Measurements from ENCODE around the gene DDIT3. TPM values are rescaled to one million over a fixed set of nuclear protein-coding genes. Genes with fewer than 3 reads are reported as not detected.
A peak's percentile ranks its signal among the peaks of the same experiment; 100 is the strongest.
"Not testable (repeated sequence)": the region's sequence is repeated elsewhere in the genome, so short reads cannot be mapped to it uniquely, and the experiment has no call there.

DDIT3 gene
- total and polyA plus RNA-seq, 5 donors from 2014 or later = 17.8 to 159 (median 22.2) TPM

DNA sequence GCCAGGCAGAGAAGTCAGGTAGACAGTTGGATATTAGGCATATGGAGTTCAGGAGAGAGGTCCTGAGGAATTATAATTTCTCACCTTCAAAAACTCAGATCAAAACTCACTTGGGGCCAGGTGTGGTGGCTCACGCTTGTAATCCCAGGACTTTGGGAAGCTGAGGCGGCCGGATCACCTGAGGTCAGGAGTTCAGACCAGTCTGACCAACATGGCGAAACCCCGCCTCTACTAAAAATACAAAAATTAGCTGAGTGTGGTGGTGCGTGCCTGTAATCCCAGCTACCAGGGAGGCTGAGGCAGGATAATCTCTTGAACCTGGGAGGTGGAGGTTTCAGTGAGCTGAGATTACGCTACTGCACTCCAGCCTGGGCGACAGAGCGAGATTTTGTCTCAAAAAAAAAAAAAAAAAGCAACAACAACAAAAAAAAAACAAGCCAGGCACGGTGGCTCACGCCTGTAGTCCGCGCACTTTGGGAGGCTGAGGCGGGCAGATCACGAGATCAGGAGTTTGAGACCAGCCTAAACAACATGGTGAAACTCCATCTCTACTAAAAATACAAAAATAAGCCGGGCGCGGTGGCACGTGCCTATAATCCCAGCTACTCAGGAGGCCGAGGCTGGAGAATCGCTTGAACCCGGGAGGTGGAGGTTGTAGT, 17.9 kb downstream of the DDIT3 start:
- H3K27me3 ChIP-seq (ENCODE audit: control insufficient read depth, insufficient read depth, low read length); H3K4me3 ChIP-seq (ENCODE audit: low read depth, low read length); ATAC-seq (ENCODE audit: low read depth in 2 of 2); H3K4me1 ChIP-seq (ENCODE audit: control insufficient read depth, insufficient read depth, low read length, poor library complexity, severe bottlenecking); H3K27me3 Mint-ChIP-seq; H3K9me3 ChIP-seq (ENCODE audit: control insufficient read depth in 2 of 2, low read length in 2 of 2); DNase-seq; H3K4me1 Mint-ChIP-seq; H3K27ac ChIP-seq (ENCODE audit: insufficient read depth, low read length, poor library complexity, severe bottlenecking); H3K9me3 Mint-ChIP-seq; H3K4me3 Mint-ChIP-seq: not testable (repeated sequence)
- Mint-ChIP-seq H3K27ac (peak overlapping the region in 2 of 3 donors; percentile 43 to 51), H3K36me3 (peaks cover 47% of the 10 kb centered on the region)
- H3K36me3 ChIP-seq (ENCODE audit: control insufficient read depth, insufficient read depth, low read length) = peaks cover 72% of the 10 kb centered on the region

DNA sequence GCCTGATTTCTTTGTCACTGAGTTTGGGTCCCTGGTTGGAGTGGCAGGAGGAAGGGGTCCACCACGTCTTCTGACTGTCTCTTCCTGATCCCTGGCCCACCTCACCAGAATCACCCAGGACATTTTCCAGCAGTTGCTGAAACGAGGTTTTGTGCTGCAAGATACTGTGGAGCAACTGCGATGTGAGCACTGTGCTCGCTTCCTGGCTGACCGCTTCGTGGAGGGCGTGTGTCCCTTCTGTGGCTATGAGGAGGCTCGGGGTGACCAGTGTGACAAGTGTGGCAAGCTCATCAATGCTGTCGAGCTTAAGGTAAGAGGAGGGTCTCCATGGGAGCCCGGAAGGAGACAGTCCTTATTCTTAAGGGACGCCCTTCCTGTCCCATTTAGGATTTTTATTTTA, 20.1 kb downstream of the DDIT3 start:
- peaks cover 59% of the 10 kb centered on the region for H3K36me3 ChIP-seq (ENCODE audit: control insufficient read depth, insufficient read depth, low read length)
- no peak overlapping the region for H3K4me3 ChIP-seq (ENCODE audit: low read depth, low read length)
- DNase-seq (no peak), ATAC-seq (ENCODE audit: low read depth in 2 of 2) (no peak)
- peaks cover 56% of the 10 kb centered on the region for H3K36me3 Mint-ChIP-seq
- no peaks in the 10 kb centered on the region for H3K27me3 ChIP-seq (ENCODE audit: control insufficient read depth, insufficient read depth, low read length)
- no peak overlapping the region for H3K27ac ChIP-seq (ENCODE audit: insufficient read depth, low read length, poor library complexity, severe bottlenecking)
- peaks cover 0 to 14% (median 9%) of the 10 kb centered on the region in 4 donors for H3K4me1 Mint-ChIP-seq
- H3K4me1 ChIP-seq (ENCODE audit: control insufficient read depth, insufficient read depth, low read length, poor library complexity, severe bottlenecking) = no peaks in the 10 kb centered on the region
- no peak overlapping the region for H3K4me3 Mint-ChIP-seq
- H3K27me3 Mint-ChIP-seq = no peaks in the 10 kb centered on the region
- peak overlapping the region in 1 of 3 donors; percentile 27 for H3K27ac Mint-ChIP-seq
- no peaks in the 10 kb centered on the region for H3K9me3 ChIP-seq (ENCODE audit: control insufficient read depth in 2 of 2, low read length in 2 of 2)
- no peaks in the 10 kb centered on the region for H3K9me3 Mint-ChIP-seq

DNA sequence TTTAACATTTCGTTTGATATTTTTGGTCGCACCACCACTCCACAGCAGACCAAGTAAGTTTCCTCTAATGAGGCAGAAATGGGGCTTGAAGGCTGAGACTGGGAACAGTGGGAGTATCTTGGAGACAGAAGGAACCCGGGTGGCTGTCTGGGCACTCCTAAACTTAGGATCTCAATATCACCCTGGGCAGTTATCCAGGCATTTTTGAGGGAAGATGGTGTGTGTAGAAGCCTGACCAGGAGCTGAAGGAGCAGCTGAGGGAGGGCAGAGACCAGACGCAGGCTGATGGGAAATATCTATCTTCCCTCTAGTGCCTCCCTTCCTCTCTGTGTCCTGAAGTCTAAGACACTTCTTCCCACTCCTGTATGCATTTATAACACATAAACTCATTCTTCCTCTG, 21.7 kb downstream of the DDIT3 start:
- Mint-ChIP-seq H3K27ac (peak overlapping the region in 1 of 3 donors; percentile 20), H3K36me3 (peaks cover 47% of the 10 kb centered on the region), H3K27me3 (no peaks in the 10 kb centered on the region), H3K4me1 (peaks cover 0 to 14% (median 9%) of the 10 kb centered on the region in 4 donors), H3K9me3 (no peaks in the 10 kb centered on the region), H3K4me3 (peak overlapping the region in 1 of 4 donors; percentile 21)
- Histone ChIP-seq H3K36me3 (ENCODE audit: control insufficient read depth, insufficient read depth, low read length) (peaks cover 48% of the 10 kb centered on the region), H3K27me3 (ENCODE audit: control insufficient read depth, insufficient read depth, low read length) (no peaks in the 10 kb centered on the region), H3K4me3 (ENCODE audit: low read depth, low read length) (no peak overlapping the region), H3K27ac (ENCODE audit: insufficient read depth, low read length, poor library complexity, severe bottlenecking) (no peak overlapping the region), H3K9me3 (ENCODE audit: control insufficient read depth in 2 of 2, low read length in 2 of 2) (no peaks in the 10 kb centered on the region), H3K4me1 (ENCODE audit: control insufficient read depth, insufficient read depth, low read length, poor library complexity, severe bottlenecking) (no peaks in the 10 kb centered on the region)
- ATAC-seq (ENCODE audit: low read depth in 2 of 2) = no peak
- no peak for DNase-seq

DNA sequence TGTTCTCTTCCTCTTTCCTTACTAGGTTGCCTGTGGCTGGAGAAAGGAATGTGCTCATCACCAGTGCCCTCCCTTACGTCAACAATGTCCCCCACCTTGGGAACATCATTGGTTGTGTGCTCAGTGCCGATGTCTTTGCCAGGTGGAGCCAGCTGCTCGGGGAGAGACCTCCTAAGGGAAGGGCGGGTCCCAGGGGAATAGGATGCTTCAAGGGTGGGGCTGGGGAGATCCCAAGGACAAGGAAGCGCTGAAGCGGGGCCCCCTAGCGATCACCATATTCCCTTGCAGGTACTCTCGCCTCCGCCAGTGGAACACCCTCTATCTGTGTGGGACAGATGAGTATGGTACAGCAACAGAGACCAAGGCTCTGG, 22.2 kb downstream of the DDIT3 start:
- H3K27me3 Mint-ChIP-seq = no peaks in the 10 kb centered on the region
- DNase-seq (no peak), ATAC-seq (ENCODE audit: low read depth in 2 of 2) (no peak)
- peaks cover 0 to 14% (median 9%) of the 10 kb centered on the region in 4 donors for H3K4me1 Mint-ChIP-seq
- H3K4me1 ChIP-seq (ENCODE audit: control insufficient read depth, insufficient read depth, low read length, poor library complexity, severe bottlenecking) = no peaks in the 10 kb centered on the region
- no peak overlapping the region for H3K4me3 ChIP-seq (ENCODE audit: low read depth, low read length)
- H3K4me3 Mint-ChIP-seq = no peak overlapping the region
- H3K9me3 Mint-ChIP-seq = no peaks in the 10 kb centered on the region
- no peaks in the 10 kb centered on the region for H3K27me3 ChIP-seq (ENCODE audit: control insufficient read depth, insufficient read depth, low read length)
- H3K9me3 ChIP-seq (ENCODE audit: control insufficient read depth in 2 of 2, low read length in 2 of 2) = no peaks in the 10 kb centered on the region
- H3K36me3 Mint-ChIP-seq = peaks cover 46% of the 10 kb centered on the region
- H3K36me3 ChIP-seq (ENCODE audit: control insufficient read depth, insufficient read depth, low read length) = peaks cover 46% of the 10 kb centered on the region
- peak overlapping the region in 2 of 3 donors; percentile 42 for H3K27ac Mint-ChIP-seq
- H3K27ac ChIP-seq (ENCODE audit: insufficient read depth, low read length, poor library complexity, severe bottlenecking) = no peak overlapping the region

DNA sequence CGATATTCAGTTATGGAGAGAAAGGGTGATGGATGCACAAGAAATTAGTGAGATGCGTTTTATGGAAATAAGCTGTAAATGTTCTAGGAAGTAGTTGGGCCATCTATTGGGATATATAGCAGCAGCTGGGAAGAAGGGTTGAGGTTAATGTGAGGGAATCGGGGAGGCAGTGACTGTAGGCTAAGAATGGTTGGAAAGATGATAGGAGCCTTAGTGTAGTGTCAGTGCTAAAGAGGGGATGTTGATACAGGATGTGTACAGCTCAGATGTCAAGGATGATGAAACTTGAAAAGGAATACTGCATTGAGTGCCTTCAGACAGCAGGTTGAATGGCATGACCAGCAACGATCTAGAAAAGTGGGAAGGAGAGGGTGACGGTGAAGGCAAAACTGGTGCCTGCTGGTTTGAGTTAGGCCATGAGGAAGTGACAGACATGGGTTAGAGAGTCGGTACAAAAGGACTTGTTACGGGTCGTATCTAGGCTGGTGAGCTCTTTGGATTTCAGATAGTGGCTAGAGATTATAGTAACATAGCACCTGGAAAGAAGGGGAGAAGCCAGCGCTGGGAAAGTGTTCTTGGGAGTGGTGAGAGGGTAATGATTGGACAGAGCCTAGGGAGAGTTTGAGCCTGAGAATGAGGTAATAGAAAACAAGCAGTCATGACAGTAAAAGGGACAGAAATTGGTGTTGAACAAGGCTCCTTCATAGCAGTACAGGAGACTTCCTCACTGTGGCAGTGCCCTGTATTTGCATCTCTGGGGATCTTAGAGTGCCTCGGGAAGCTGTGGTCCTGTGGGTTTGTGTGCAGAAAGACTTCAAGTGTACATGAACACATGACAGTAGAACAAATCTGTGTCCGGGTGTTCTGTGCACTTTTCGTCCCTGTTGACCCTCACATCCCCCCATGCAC, 22.8 kb downstream of the DDIT3 start:
- Mint-ChIP-seq H3K9me3 (no peaks in the 10 kb centered on the region), H3K27me3 (no peaks in the 10 kb centered on the region), H3K36me3 (peaks cover 48% of the 10 kb centered on the region), H3K4me1 (peaks cover 0 to 19% (median 9%) of the 10 kb centered on the region in 4 donors), H3K27ac (peak overlapping the region in 2 of 3 donors; percentile 42 to 52), H3K4me3 (peak overlapping the region in 1 of 4 donors; percentile 24)
- no peaks in the 10 kb centered on the region for H3K27me3 ChIP-seq (ENCODE audit: control insufficient read depth, insufficient read depth, low read length)
- no peak overlapping the region for H3K4me3 ChIP-seq (ENCODE audit: low read depth, low read length)
- DNase-seq (no peak), ATAC-seq (ENCODE audit: low read depth in 2 of 2) (no peak)
- H3K4me1 ChIP-seq (ENCODE audit: control insufficient read depth, insufficient read depth, low read length, poor library complexity, severe bottlenecking) = no peaks in the 10 kb centered on the region
- H3K36me3 ChIP-seq (ENCODE audit: control insufficient read depth, insufficient read depth, low read length) = peaks cover 46% of the 10 kb centered on the region
- no peak overlapping the region for H3K27ac ChIP-seq (ENCODE audit: insufficient read depth, low read length, poor library complexity, severe bottlenecking)
- H3K9me3 ChIP-seq (ENCODE audit: control insufficient read depth in 2 of 2, low read length in 2 of 2) = no peaks in the 10 kb centered on the region

DNA sequence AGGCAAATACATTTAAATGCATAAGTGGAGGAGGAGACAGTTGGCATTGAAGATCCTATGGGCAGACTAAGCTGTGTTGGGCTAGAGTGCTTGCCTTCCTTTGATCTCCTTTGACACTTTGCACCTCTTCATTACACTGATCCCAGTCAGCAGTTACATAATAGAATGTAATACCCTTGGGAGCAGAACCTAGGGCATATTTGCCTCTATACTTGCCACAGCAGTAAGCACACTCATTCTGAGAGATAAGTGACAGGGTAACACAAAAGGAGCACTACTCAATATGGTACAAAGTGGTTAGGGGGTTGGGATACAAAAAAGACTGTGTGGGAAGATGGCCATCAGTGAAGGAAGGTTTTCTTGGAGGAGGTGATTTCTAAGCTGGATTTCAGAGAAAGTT, 23.5 kb downstream of the DDIT3 start:
- H3K9me3 Mint-ChIP-seq = no peaks in the 10 kb centered on the region
- no peak for ATAC-seq (ENCODE audit: low read depth in 2 of 2)
- H3K9me3 ChIP-seq (ENCODE audit: control insufficient read depth in 2 of 2, low read length in 2 of 2) = no peaks in the 10 kb centered on the region
- H3K4me3 Mint-ChIP-seq = no peak overlapping the region
- DNase-seq = no peak
- no peaks in the 10 kb centered on the region for H3K27me3 ChIP-seq (ENCODE audit: control insufficient read depth, insufficient read depth, low read length)
- H3K36me3 ChIP-seq (ENCODE audit: control insufficient read depth, insufficient read depth, low read length) = peaks cover 42% of the 10 kb centered on the region
- no peaks in the 10 kb centered on the region for H3K27me3 Mint-ChIP-seq
- peaks cover 0 to 19% (median 8%) of the 10 kb centered on the region in 4 donors for H3K4me1 Mint-ChIP-seq
- peak overlapping the region in 1 of 3 donors; percentile 22 for H3K27ac Mint-ChIP-seq
- no peak overlapping the region for H3K4me3 ChIP-seq (ENCODE audit: low read depth, low read length)
- H3K4me1 ChIP-seq (ENCODE audit: control insufficient read depth, insufficient read depth, low read length, poor library complexity, severe bottlenecking) = no peaks in the 10 kb centered on the region
- H3K27ac ChIP-seq (ENCODE audit: insufficient read depth, low read length, poor library complexity, severe bottlenecking) = no peak overlapping the region
- H3K36me3 Mint-ChIP-seq = peaks cover 43% of the 10 kb centered on the region

DNA sequence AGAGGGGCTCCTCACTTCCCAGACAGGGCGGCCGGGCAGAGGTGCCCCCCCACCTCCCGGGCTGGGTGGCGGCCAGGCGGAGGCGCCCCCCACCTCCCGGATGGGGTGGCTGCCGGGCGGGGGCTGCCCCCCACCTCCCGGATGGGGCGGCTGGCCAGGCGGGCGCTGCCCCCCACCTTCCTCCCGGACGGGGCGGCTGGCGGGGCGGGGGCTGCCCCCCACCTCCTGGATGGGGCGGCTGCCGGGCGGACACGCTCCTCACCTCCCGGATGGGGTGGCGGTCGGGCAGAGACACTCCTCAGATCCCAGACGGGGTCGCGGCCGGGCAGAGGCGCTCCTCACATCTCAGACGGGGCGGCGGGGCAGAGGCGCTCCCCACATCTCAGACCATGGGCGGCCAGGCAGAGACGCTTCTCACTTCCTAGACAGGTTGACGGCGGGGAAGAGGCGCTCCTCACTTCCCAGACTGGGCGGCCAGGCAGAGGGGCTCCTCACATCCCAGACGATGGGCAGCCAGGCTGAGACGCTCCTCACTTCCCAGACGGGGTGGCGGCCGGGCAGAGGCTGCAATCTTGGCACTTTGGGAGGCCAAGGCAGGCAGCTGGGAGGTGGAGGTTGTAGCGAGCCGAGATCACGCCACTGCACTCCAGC, 25.1 kb downstream of the DDIT3 start:
- H3K36me3 ChIP-seq (ENCODE audit: control insufficient read depth, insufficient read depth, low read length) = peaks cover 43% of the 10 kb centered on the region
- not testable (repeated sequence) for ATAC-seq (ENCODE audit: low read depth in 2 of 2)

More for the DNA sequence above, 25.1 kb downstream of the DDIT3 start:
- not testable (repeated sequence) for H3K27me3 ChIP-seq (ENCODE audit: control insufficient read depth, insufficient read depth, low read length); H3K4me1 ChIP-seq (ENCODE audit: control insufficient read depth, insufficient read depth, low read length, poor library complexity, severe bottlenecking); H3K4me3 Mint-ChIP-seq; H3K27ac ChIP-seq (ENCODE audit: insufficient read depth, low read length, poor library complexity, severe bottlenecking); H3K9me3 ChIP-seq (ENCODE audit: control insufficient read depth in 2 of 2, low read length in 2 of 2); H3K27ac Mint-ChIP-seq; H3K27me3 Mint-ChIP-seq; H3K9me3 Mint-ChIP-seq; DNase-seq; H3K4me3 ChIP-seq (ENCODE audit: low read depth, low read length)
- H3K4me1 Mint-ChIP-seq = peaks cover 5 to 19% (median 14%) of the 10 kb centered on the region in 4 donors
- H3K36me3 Mint-ChIP-seq = peaks cover 40% of the 10 kb centered on the region
